ENCODE results near the gene TRUB1.

DNA sequence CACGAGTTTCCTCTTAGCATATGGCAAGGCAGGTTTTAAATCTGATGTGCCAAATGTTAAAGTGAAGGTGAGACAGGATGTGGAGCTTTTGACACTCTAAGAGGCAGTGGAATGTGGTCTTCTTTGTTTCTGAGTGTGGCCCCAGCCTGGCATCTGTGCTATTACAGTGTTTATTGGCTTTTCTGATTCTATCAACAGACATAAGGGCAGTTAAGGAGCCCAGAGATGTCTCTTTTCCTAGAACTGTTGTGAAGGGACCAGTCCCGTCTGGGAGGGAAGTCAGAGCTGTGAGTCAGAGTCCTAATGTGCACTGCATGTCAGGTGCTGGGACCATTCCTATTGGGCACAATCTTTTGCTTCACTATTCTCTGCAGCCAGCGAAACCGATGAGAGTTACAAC lies 32.5 kb downstream of the TRUB1 start:
- TF ChIP-seq SIN3A (IDR thresholded peaks at IDR 0.05; ENCODE audit: borderline replicate concordance, insufficient read depth, low read depth, low read length) (no peak), POLR2AphosphoS5 (IDR thresholded peaks at IDR 0.05; ENCODE audit: low read depth, low read length) (no peak)
- TF ChIP-seq, protein P1, sequence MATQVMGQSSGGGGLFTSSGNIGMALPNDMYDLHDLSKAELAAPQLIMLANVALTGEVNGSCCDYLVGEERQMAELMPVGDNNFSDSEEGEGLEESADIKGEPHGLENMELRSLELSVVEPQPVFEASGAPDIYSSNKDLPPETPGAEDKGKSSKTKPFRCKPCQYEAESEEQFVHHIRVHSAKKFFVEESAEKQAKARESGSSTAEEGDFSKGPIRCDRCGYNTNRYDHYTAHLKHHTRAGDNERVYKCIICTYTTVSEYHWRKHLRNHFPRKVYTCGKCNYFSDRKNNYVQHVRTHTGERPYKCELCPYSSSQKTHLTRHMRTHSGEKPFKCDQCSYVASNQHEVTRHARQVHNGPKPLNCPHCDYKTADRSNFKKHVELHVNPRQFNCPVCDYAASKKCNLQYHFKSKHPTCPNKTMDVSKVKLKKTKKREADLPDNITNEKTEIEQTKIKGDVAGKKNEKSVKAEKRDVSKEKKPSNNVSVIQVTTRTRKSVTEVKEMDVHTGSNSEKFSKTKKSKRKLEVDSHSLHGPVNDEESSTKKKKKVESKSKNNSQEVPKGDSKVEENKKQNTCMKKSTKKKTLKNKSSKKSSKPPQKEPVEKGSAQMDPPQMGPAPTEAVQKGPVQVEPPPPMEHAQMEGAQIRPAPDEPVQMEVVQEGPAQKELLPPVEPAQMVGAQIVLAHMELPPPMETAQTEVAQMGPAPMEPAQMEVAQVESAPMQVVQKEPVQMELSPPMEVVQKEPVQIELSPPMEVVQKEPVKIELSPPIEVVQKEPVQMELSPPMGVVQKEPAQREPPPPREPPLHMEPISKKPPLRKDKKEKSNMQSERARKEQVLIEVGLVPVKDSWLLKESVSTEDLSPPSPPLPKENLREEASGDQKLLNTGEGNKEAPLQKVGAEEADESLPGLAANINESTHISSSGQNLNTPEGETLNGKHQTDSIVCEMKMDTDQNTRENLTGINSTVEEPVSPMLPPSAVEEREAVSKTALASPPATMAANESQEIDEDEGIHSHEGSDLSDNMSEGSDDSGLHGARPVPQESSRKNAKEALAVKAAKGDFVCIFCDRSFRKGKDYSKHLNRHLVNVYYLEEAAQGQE (IDR thresholded peaks at IDR 0.05; ENCODE audit: insufficient read depth in 1 of 2, low read depth in 2 of 2, low read length in 1 of 2), result no peak
- TF ChIP-seq, protein P2, sequence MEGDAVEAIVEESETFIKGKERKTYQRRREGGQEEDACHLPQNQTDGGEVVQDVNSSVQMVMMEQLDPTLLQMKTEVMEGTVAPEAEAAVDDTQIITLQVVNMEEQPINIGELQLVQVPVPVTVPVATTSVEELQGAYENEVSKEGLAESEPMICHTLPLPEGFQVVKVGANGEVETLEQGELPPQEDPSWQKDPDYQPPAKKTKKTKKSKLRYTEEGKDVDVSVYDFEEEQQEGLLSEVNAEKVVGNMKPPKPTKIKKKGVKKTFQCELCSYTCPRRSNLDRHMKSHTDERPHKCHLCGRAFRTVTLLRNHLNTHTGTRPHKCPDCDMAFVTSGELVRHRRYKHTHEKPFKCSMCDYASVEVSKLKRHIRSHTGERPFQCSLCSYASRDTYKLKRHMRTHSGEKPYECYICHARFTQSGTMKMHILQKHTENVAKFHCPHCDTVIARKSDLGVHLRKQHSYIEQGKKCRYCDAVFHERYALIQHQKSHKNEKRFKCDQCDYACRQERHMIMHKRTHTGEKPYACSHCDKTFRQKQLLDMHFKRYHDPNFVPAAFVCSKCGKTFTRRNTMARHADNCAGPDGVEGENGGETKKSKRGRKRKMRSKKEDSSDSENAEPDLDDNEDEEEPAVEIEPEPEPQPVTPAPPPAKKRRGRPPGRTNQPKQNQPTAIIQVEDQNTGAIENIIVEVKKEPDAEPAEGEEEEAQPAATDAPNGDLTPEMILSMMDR (IDR thresholded peaks at IDR 0.05), result no peak

Data from Panc1 (cell line).